Loucy (cell line): ENCODE measurements around the gene WIZ.

Experiments
- H2AFZ ChIP-seq: fragments of 200-600 bp; sonication (generic); 2 replicates; pipeline ENCODE4 v1.6.0; 2016; ENCODE audit warnings: antibody characterized with exemption, mild to moderate bottlenecking, low read length, moderate library complexity
- H3F3A ChIP-seq: fragments of 200-600 bp; 2 replicates; pipeline ENCODE4 v1.6.0; 2016; ENCODE audit warnings: antibody characterized with exemption, low read depth, mild to moderate bottlenecking
- H3K27me3 ChIP-seq: fragments of 200-600 bp; sonication (generic); 2 replicates; pipeline ENCODE4 v1.6.1; 2014; ENCODE audit warnings: low read length, mild to moderate bottlenecking; ENCODE audit not compliant: insufficient read depth, poor library complexity, severe bottlenecking
- H3K36me3 ChIP-seq: fragments of 200-600 bp; sonication (generic); 2 replicates; pipeline ENCODE4 v1.6.1; 2016; ENCODE audit warnings: low read length; ENCODE audit not compliant: insufficient read depth
- H3K4me1 ChIP-seq: fragments of 200-600 bp; sonication (generic); 2 replicates; pipeline ENCODE4 v1.5.1; 2014; ENCODE audit warnings: low read length, mild to moderate bottlenecking; ENCODE audit not compliant: insufficient read depth, poor library complexity, severe bottlenecking
- H3K4me2 ChIP-seq: fragments of 200-600 bp; sonication (generic); 2 replicates; pipeline ENCODE4 v1.6.0; 2014; ENCODE audit warnings: antibody characterized with exemption, low read length, low read depth, mild to moderate bottlenecking; ENCODE audit not compliant: poor library complexity, severe bottlenecking
- H3K4me3 ChIP-seq: fragments of 200-600 bp; sonication (generic); 2 replicates; pipeline ENCODE4 v1.5.1; 2014; ENCODE audit warnings: low read length, mild to moderate bottlenecking, mixed read lengths; ENCODE audit not compliant: poor library complexity, severe bottlenecking
- H3K79me2 ChIP-seq: fragments of 200-600 bp; sonication (generic); 2 replicates; pipeline ENCODE4 v1.6.1; 2014; ENCODE audit warnings: low read length; ENCODE audit not compliant: insufficient read depth
- H3K9ac ChIP-seq: fragments of 200-600 bp; sonication (generic); 2 replicates; pipeline ENCODE4 v1.6.0; 2014; ENCODE audit warnings: mild to moderate bottlenecking, low read depth, low read length, moderate library complexity; ENCODE audit not compliant: poor library complexity, severe bottlenecking
- H3K9me2 ChIP-seq: fragments of 200-600 bp; sonication (generic); replicated peaks from 2 replicates; pipeline ENCODE4 v1.6.1; 2016; ENCODE audit warnings: low read depth, low read length, mixed read lengths
- H3K9me3 ChIP-seq: fragments of 200-600 bp; sonication (generic); 2 replicates; pipeline ENCODE4 v1.6.1; 2014; ENCODE audit warnings: mild to moderate bottlenecking, antibody characterized with exemption, low read length, low read depth; ENCODE audit not compliant: insufficient read depth
- H4K20me1 ChIP-seq: fragments of 200-600 bp; sonication (generic); 2 replicates; pipeline ENCODE4 v1.6.0; 2014; ENCODE audit warnings: antibody characterized with exemption, low read length, mild to moderate bottlenecking; ENCODE audit not compliant: insufficient read depth, poor library complexity, severe bottlenecking
- EZH2phosphoT487 ChIP-seq: fragments of 200-600 bp; IDR thresholded peaks from 2 replicates; pipeline ENCODE4 v1.6.1; 2018; ENCODE audit warnings: antibody characterized with exemption, mild to moderate bottlenecking, moderate library complexity, borderline replicate concordance
- TF ChIP-seq, protein P1 (sequence below): fragments of 200-600 bp; sonication (generic); conservative IDR thresholded peaks from 2 replicates; pipeline ENCODE4 v1.5.1; 2014; ENCODE audit warnings: mild to moderate bottlenecking, antibody characterized with exemption, low read length

WIZ gene

DNA sequence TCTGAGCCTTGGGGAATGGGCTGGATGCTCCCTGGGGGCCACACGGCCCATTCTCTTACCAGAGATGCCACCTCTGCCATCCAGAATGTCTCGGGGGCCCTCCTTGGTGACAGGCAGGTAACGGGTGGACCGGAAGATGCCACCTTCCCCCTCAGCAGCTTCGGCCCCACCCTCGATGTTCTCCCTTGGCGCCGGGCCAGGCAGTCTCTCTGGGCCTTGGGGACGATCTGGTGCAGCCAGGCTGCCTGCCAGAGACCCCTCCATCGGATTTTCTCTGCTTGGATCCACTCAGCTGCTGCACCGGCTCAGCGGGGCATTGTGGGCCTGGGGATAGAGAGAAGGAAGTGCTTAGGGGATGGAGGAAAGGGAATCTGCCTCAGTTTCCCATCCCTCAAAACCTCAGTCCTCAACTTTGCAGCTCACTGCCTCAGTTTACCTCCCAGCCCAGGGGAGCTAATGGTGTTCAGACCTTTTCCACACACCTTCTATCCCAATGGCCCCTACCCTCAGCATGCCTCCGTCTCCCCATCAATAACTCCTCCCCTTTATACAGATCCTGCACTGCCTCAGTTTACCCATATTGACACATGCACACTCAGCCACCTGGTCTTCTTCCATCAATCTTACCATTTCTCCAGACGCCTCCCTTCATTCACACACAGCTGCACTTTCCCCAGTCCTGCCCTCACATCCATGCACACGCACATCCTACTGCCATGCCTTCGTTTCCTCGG, 1.5 kb downstream of the WIZ start:
- H3K79me2 ChIP-seq: no peaks in the 10 kb centered on the region
- no peaks in the 10 kb centered on the region for H3K27me3 ChIP-seq
- H3K9me2 ChIP-seq: no peaks in the 10 kb centered on the region
- no peak overlapping the region for H3K9ac ChIP-seq
- H3K4me1 ChIP-seq: no peaks in the 10 kb centered on the region
- no peaks in the 10 kb centered on the region for H4K20me1 ChIP-seq
- H3F3A ChIP-seq: peaks cover 14% of the 10 kb centered on the region; the same call in 1 of the 2 replicates
- no peak overlapping the region for H3K4me3 ChIP-seq
- TF ChIP-seq EZH2phosphoT487: no peak
- TF ChIP-seq, protein P1, sequence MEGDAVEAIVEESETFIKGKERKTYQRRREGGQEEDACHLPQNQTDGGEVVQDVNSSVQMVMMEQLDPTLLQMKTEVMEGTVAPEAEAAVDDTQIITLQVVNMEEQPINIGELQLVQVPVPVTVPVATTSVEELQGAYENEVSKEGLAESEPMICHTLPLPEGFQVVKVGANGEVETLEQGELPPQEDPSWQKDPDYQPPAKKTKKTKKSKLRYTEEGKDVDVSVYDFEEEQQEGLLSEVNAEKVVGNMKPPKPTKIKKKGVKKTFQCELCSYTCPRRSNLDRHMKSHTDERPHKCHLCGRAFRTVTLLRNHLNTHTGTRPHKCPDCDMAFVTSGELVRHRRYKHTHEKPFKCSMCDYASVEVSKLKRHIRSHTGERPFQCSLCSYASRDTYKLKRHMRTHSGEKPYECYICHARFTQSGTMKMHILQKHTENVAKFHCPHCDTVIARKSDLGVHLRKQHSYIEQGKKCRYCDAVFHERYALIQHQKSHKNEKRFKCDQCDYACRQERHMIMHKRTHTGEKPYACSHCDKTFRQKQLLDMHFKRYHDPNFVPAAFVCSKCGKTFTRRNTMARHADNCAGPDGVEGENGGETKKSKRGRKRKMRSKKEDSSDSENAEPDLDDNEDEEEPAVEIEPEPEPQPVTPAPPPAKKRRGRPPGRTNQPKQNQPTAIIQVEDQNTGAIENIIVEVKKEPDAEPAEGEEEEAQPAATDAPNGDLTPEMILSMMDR: no peak
- H3K9me3 ChIP-seq: no peaks in the 10 kb centered on the region
- no peak overlapping the region for H2AFZ ChIP-seq
- no peak overlapping the region for H3K4me2 ChIP-seq
- H3K36me3 ChIP-seq: no peaks in the 10 kb centered on the region; the same call in 1 of the 2 replicates

DNA sequence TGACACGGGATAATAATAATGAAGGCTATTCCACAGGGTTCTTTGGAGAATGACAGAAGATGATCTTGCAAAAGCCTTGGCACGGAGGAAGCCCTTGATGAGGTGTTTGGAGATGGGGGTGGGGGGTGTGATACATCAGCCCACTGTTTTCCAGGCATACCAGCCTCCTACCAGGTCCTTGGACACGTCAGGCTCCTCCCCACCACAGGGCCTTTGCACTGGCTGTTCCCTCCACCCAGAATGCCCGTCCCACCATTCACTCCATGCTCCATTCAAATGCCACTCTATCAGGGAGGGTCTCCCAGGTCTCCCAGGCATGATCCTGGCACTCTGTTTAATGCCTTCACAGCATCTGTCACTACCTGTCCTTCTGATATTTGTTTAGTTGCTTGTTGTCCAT, 2.7 kb downstream of the WIZ start:
- Histone ChIP-seq H3K36me3 (no peaks in the 10 kb centered on the region), H2AFZ (no peak overlapping the region), H4K20me1 (no peaks in the 10 kb centered on the region), H3K27me3 (no peaks in the 10 kb centered on the region), H3K4me1 (no peaks in the 10 kb centered on the region), H3K4me2 (no peak overlapping the region), H3K9me3 (no peaks in the 10 kb centered on the region), H3K9me2 (no peaks in the 10 kb centered on the region), H3K79me2 (no peaks in the 10 kb centered on the region), H3K4me3 (no peak overlapping the region), H3F3A (peaks cover 13% of the 10 kb centered on the region; the same call in 1 of the 2 replicates), H3K9ac (no peak overlapping the region)
- TF ChIP-seq EZH2phosphoT487: no peak
- TF ChIP-seq, protein P1: no peak

DNA sequence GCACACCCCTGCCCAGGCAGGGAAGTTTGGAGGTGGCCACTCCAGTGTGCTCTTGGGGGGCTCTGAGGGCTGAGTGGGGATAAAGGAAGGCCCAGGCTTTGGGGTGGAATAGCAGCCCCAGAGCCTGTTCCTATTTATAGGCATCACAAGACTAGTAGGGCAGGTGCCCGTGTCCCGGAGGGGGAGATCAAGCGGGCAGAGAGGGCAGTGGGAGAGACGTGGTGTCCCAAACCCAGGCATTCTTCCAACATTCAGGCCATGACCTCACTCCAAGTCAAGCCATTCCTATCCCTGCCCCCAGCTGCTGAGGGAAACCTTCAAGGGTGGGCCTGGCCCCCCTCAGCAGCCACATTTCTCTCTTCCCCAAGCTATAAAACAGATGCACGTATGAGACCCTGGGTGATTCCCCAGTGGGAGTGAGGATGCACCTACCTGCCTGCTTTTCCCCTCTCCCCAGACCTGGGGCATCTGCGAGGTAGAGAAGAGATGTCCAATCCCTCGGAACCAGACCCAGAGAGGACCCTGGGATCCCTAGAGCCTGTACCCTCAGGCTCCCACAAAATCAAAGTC, 3.9 kb downstream of the WIZ start:
- no peaks in the 10 kb centered on the region for H3K9me3 ChIP-seq
- H4K20me1 ChIP-seq: no peaks in the 10 kb centered on the region
- H3F3A ChIP-seq: peaks cover 3% of the 10 kb centered on the region; the same call in 1 of the 2 replicates
- no peaks in the 10 kb centered on the region for H3K79me2 ChIP-seq
- TF ChIP-seq, protein P1: no peak
- TF ChIP-seq EZH2phosphoT487: no peak
- H3K27me3 ChIP-seq: no peaks in the 10 kb centered on the region
- no peak overlapping the region for H3K4me2 ChIP-seq
- no peak overlapping the region for H2AFZ ChIP-seq
- H3K4me1 ChIP-seq: no peaks in the 10 kb centered on the region
- no peaks in the 10 kb centered on the region for H3K9me2 ChIP-seq
- no peak overlapping the region for H3K4me3 ChIP-seq
- no peak overlapping the region for H3K9ac ChIP-seq
- H3K36me3 ChIP-seq: no peaks in the 10 kb centered on the region
